ENCODE data around the gene FAM13A.

The FAM13A gene

DNA sequence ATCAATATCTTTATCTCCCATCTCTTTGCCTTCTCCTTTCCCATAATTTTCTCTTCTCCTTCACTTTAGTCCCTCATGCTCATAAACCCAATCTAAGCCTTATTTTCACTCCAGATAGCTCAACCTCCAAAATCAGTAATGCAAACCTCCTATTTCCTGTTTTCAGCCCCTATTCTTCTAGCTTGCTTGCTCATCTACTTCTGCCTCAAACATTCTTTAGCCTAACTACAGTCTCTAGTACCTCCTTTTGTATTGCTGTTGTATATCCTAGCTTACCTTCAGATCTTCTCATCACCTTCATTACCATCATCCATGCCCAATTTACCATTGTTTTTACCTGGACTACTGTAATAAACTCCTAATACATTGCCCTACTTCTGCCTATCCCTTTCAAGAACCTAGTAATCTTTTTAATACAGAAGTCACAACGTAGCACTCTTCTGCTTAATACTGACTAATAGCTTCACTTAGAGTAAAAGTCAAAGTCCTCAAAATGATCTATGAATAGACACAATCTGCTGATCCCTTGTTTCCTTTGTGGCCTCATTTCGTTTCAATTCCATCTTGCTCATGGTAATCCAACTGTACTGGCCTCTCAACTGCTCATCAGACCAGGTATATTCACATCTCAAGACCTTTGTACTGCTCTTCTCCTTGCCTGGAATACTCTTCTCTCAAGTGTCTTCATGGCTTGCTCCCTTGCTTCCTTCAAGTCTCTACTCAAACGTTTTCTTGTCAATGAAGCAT is 123.4 kb downstream of the FAM13A start:
- Histone ChIP-seq H3K4me1 (ENCODE audit: control insufficient read depth, insufficient read depth, low read length) (no peaks in the 10 kb centered on the region), H3K9me3 (ENCODE audit: control insufficient read depth, insufficient read depth, low read depth, low read length) (no peaks in the 10 kb centered on the region), H3K4me3 (ENCODE audit: low read depth, low read length) (no peak overlapping the region), H3K27ac (ENCODE audit: extremely low read depth, low read depth, low read length) (no peak overlapping the region), H3K36me3 (ENCODE audit: control insufficient read depth in 2 of 2, insufficient read depth in 1 of 2, low read length in 2 of 2) (no peaks in the 10 kb centered on the region)
- ChIA-PET POLR2A (no interaction called here), CTCF (no interaction called here)
- no peak for TF ChIP-seq ZNF10 (tag by site-specific recombination; IDR thresholded peaks at IDR 0.05)
- TF ChIP-seq ZNF792 (tag by site-specific recombination; IDR thresholded peaks at IDR 0.05): no peak
- no peak for TF ChIP-seq ZNF202 (tag by site-specific recombination; IDR thresholded peaks at IDR 0.05; ENCODE audit: borderline replicate concordance)
- no peak for TF ChIP-seq ZBTB1 (tag by site-specific recombination; IDR thresholded peaks at IDR 0.05)
- TF ChIP-seq ZNF121 (tag by site-specific recombination; IDR thresholded peaks at IDR 0.05): no peak
- TF ChIP-seq, protein P1, sequence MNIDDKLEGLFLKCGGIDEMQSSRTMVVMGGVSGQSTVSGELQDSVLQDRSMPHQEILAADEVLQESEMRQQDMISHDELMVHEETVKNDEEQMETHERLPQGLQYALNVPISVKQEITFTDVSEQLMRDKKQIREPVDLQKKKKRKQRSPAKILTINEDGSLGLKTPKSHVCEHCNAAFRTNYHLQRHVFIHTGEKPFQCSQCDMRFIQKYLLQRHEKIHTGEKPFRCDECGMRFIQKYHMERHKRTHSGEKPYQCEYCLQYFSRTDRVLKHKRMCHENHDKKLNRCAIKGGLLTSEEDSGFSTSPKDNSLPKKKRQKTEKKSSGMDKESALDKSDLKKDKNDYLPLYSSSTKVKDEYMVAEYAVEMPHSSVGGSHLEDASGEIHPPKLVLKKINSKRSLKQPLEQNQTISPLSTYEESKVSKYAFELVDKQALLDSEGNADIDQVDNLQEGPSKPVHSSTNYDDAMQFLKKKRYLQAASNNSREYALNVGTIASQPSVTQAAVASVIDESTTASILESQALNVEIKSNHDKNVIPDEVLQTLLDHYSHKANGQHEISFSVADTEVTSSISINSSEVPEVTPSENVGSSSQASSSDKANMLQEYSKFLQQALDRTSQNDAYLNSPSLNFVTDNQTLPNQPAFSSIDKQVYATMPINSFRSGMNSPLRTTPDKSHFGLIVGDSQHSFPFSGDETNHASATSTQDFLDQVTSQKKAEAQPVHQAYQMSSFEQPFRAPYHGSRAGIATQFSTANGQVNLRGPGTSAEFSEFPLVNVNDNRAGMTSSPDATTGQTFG (tag by site-specific recombination; IDR thresholded peaks at IDR 0.05; ENCODE audit: borderline replicate concordance): no peak
- no peak for TF ChIP-seq ZNF223 (tag by site-specific recombination; IDR thresholded peaks at IDR 0.05)
- no peak for TF ChIP-seq ZNF391 (tag by site-specific recombination; IDR thresholded peaks at IDR 0.05; ENCODE audit: borderline replicate concordance, low read depth)
- TF ChIP-seq ZNF335 (tag by site-specific recombination; conservative IDR thresholded peaks at IDR 0.05): no peak
- TF ChIP-seq, protein P2, sequence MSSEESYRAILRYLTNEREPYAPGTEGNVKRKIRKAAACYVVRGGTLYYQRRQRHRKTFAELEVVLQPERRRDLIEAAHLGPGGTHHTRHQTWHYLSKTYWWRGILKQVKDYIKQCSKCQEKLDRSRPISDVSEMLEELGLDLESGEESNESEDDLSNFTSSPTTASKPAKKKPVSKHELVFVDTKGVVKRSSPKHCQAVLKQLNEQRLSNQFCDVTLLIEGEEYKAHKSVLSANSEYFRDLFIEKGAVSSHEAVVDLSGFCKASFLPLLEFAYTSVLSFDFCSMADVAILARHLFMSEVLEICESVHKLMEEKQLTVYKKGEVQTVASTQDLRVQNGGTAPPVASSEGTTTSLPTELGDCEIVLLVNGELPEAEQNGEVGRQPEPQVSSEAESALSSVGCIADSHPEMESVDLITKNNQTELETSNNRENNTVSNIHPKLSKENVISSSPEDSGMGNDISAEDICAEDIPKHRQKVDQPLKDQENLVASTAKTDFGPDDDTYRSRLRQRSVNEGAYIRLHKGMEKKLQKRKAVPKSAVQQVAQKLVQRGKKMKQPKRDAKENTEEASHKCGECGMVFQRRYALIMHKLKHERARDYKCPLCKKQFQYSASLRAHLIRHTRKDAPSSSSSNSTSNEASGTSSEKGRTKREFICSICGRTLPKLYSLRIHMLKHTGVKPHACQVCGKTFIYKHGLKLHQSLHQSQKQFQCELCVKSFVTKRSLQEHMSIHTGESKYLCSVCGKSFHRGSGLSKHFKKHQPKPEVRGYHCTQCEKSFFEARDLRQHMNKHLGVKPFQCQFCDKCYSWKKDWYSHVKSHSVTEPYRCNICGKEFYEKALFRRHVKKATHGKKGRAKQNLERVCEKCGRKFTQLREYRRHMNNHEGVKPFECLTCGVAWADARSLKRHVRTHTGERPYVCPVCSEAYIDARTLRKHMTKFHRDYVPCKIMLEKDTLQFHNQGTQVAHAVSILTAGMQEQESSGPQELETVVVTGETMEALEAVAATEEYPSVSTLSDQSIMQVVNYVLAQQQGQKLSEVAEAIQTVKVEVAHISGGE (tag by site-specific recombination; conservative IDR thresholded peaks at IDR 0.05; ENCODE audit: low read depth): no peak
- TF ChIP-seq ZNF514 (tag by site-specific recombination; IDR thresholded peaks at IDR 0.05): no peak
- TF ChIP-seq ZNF677 (tag by site-specific recombination; IDR thresholded peaks at IDR 0.05): no peak
- TF ChIP-seq ZNF394 (tag by site-specific recombination; IDR thresholded peaks at IDR 0.05; ENCODE audit: borderline replicate concordance): no peak
- no peak for TF ChIP-seq ZNF561 (tag by site-specific recombination; IDR thresholded peaks at IDR 0.05; ENCODE audit: borderline replicate concordance)
- TF ChIP-seq ZNF274 (IDR thresholded peaks at IDR 0.05; ENCODE audit: low read length): no peak
- TF ChIP-seq ZNF274 (tag by site-specific recombination; IDR thresholded peaks at IDR 0.05; ENCODE audit: borderline replicate concordance): no peak
- TF ChIP-seq, protein P3, sequence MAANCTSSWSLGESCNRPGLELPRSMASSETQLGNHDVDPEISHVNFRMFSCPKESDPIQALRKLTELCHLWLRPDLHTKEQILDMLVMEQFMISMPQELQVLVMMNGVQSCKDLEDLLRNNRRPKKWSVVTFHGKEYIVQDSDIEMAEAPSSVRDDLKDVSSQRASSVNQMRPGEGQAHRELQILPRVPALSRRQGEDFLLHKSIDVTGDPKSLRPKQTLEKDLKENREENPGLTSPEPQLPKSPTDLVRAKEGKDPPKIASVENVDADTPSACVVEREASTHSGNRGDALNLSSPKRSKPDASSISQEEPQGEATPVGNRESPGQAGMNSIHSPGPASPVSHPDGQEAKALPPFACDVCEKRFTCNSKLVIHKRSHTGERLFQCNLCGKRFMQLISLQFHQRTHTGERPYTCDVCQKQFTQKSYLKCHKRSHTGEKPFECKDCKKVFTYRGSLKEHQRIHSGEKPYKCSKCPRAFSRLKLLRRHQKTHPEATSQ (tag by site-specific recombination; IDR thresholded peaks at IDR 0.05): no peak
- TF ChIP-seq ZBTB8A (tag by site-specific recombination; IDR thresholded peaks at IDR 0.05): no peak
- no peak for TF ChIP-seq ZNF837 (tag by site-specific recombination; IDR thresholded peaks at IDR 0.05)
- no peak for TF ChIP-seq ZBTB48 (tag by site-specific recombination; IDR thresholded peaks at IDR 0.05)
